ES-I3 (cell line): Measurements from ENCODE around the gene RNF113B.

Experiments used
- H3K36me3 ChIP-seq: 2 replicates; pipeline ENCODE4 v1.6.1; 2013; ENCODE audit warnings: mild to moderate bottlenecking, low read length, control low read depth, moderate library complexity; ENCODE audit not compliant: insufficient read depth
- H3K4me1 ChIP-seq: 2 replicates; pipeline ENCODE4 v1.6.1; 2013; ENCODE audit warnings: mild to moderate bottlenecking, control low read depth, low read length; ENCODE audit not compliant: insufficient read depth
- H3K9ac ChIP-seq: 2 replicates; pipeline ENCODE4 v1.6.1; 2013; ENCODE audit warnings: low read depth, mild to moderate bottlenecking, low read length, moderate library complexity
- H3K9me3 ChIP-seq: 2 replicates; pipeline ENCODE4 v1.6.1; 2013; ENCODE audit warnings: mild to moderate bottlenecking, low read length, moderate library complexity; ENCODE audit not compliant: control insufficient read depth, insufficient read depth

Gene RNF113B

GRCh38 chr13:98175043-98175442, 2.0 kb downstream of the RNF113B start:
- Histone ChIP-seq H3K4me1 (peaks cover 41% of the 10 kb centered on the region), H3K9me3 (no peaks in the 10 kb centered on the region), H3K9ac (no peak overlapping the region), H3K36me3 (0 out of 2 replicates have a peak, but pooled peaks cover 2% of the 10 kb centered on the region)

- Histone ChIP-seq H3K9ac (no peak overlapping the region), H3K9me3 (no peaks in the 10 kb centered on the region), H3K4me1 (peaks cover 41% of the 10 kb centered on the region), H3K36me3 (0 out of 2 replicates have a peak, but pooled peaks cover 2% of the 10 kb centered on the region)
Measured at GRCh38 chr13:98174307-98174706, 2.8 kb downstream of the RNF113B start.

- H3K9me3 ChIP-seq, result no peaks in the 10 kb centered on the region
- peaks cover 41% of the 10 kb centered on the region for H3K4me1 ChIP-seq
- H3K36me3 ChIP-seq, result 0 out of 2 replicates have a peak, but pooled peaks cover 2% of the 10 kb centered on the region
- H3K9ac ChIP-seq, result no peak overlapping the region
Measured at GRCh38 chr13:98173431-98174152, 3.5 kb downstream of the RNF113B start.

- H3K36me3 ChIP-seq, result 0 out of 2 replicates have a peak, but pooled peaks cover 2% of the 10 kb centered on the region
- H3K4me1 ChIP-seq, result peaks cover 41% of the 10 kb centered on the region
- H3K9ac ChIP-seq, result no peak overlapping the region
- H3K9me3 ChIP-seq, result no peaks in the 10 kb centered on the region
Measured at GRCh38 chr13:98172590-98173422, 4.3 kb downstream of the RNF113B start.

- Histone ChIP-seq H3K36me3 (0 out of 2 replicates have a peak, but pooled peaks cover 2% of the 10 kb centered on the region), H3K4me1 (peaks cover 41% of the 10 kb centered on the region), H3K9me3 (no peaks in the 10 kb centered on the region), H3K9ac (no peak overlapping the region)
Measured at GRCh38 chr13:98171900-98172589, 5.0 kb downstream of the RNF113B start.

- H3K9ac ChIP-seq, result no peak overlapping the region
- H3K4me1 ChIP-seq, result peaks cover 33% of the 10 kb centered on the region
- 0 out of 2 replicates have a peak, but pooled peaks cover 2% of the 10 kb centered on the region for H3K36me3 ChIP-seq
- H3K9me3 ChIP-seq, result no peaks in the 10 kb centered on the region
Measured at GRCh38 chr13:98169331-98169730, 7.7 kb downstream of the RNF113B start.

GRCh38 chr13:98162935-98163334, 14.1 kb downstream of the RNF113B start:
- H3K36me3 ChIP-seq, result no peaks in the 10 kb centered on the region
- H3K9ac ChIP-seq, result no peak overlapping the region
- H3K9me3 ChIP-seq, result no peaks in the 10 kb centered on the region
- H3K4me1 ChIP-seq, result peaks cover 18% of the 10 kb centered on the region

GRCh38 chr13:98158172-98158899, 18.7 kb downstream of the RNF113B start:
- Histone ChIP-seq H3K9ac (no peak overlapping the region), H3K36me3 (no peaks in the 10 kb centered on the region), H3K9me3 (no peaks in the 10 kb centered on the region), H3K4me1 (peaks cover 22% of the 10 kb centered on the region)

- Histone ChIP-seq H3K4me1 (peaks cover 22% of the 10 kb centered on the region), H3K9me3 (no peaks in the 10 kb centered on the region), H3K9ac (no peak overlapping the region), H3K36me3 (no peaks in the 10 kb centered on the region)
Measured at GRCh38 chr13:98157609-98158008, 19.5 kb downstream of the RNF113B start.

GRCh38 chr13:98157188-98157587, 19.9 kb downstream of the RNF113B start:
- peaks cover 22% of the 10 kb centered on the region for H3K4me1 ChIP-seq
- no peaks in the 10 kb centered on the region for H3K36me3 ChIP-seq
- no peak overlapping the region for H3K9ac ChIP-seq
- H3K9me3 ChIP-seq, result no peaks in the 10 kb centered on the region

GRCh38 chr13:98156259-98156658, 20.8 kb downstream of the RNF113B start:
- Histone ChIP-seq H3K4me1 (peaks cover 19% of the 10 kb centered on the region), H3K9me3 (no peaks in the 10 kb centered on the region), H3K9ac (no peak overlapping the region), H3K36me3 (no peaks in the 10 kb centered on the region)

GRCh38 chr13:98155475-98156109, 21.5 kb downstream of the RNF113B start:
- Histone ChIP-seq H3K36me3 (no peaks in the 10 kb centered on the region), H3K4me1 (peaks cover 19% of the 10 kb centered on the region), H3K9me3 (no peaks in the 10 kb centered on the region), H3K9ac (no peak overlapping the region)

GRCh38 chr13:98150832-98151479, 26.1 kb downstream of the RNF113B start:
- no peaks in the 10 kb centered on the region; the same call in 1 of the 2 replicates for H3K4me1 ChIP-seq
- no peak overlapping the region for H3K9ac ChIP-seq
- no peaks in the 10 kb centered on the region for H3K9me3 ChIP-seq
- no peaks in the 10 kb centered on the region for H3K36me3 ChIP-seq
